ENCODE data around the gene EVI2A.
"Not testable (repeated sequence)": the region's sequence is repeated elsewhere in the genome, so short reads cannot be mapped to it uniquely, and the experiment has no call there.

Gene EVI2A

DNA sequence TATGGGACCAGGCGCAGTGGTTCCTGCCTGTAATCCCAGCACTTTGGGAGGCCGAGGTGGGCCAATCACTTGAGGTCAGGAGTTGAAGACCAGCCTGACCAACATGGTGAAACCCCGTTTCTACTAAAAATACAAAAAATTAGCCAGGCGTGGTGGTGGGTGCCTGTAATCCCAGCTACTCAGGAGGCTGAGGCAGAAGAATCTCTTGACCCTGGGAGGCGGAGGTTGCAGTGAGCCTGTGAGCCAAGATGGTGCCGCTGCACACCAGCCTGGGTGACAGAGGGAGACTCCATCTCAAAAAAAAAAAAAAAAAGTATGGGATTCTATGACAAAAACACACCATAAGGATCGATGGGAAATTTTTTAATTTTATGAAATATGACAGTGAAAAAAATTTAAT is 9.2 kb downstream of the EVI2A start:
- DNase-seq (ENCODE audit: low spot score) = not testable (repeated sequence)

DNA sequence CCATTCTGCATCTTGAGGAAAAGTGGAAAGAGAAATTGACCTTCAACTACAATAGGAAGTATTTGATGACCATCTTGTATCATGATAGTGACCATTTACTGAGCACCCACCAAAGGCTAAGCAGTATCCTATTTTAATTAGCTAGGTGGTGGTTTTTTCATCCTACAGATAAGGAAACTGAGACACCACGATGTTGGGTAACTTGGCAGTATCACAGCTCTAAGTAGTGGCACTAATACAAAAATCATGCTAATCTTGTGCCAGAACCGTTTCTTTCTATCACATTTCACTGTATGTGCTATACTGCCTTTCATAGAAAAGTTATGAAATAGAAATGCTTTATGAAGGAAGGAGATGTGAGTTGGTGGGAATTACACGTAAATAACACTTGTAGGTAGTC is 9.9 kb downstream of the EVI2A start:
- DNase-seq (ENCODE audit: low spot score) = no peak

DNA sequence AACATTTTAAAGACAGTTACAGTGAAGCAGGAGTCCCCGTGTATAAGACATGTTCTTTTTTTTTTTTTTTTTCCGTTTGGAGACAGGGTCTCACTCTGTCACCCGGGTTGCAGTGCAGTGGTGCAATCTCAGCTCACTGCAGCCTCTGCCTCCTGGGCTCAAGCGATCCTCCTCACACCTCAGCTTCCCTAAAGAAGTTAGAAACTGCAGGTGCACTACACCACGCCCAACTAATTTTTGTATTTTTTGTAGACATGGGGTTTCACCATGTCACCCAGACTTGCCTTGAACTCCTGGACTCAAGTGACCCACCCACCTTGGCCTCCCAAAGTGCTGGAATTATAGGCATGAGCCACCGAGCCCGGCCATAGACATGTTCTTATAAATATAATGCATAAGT is 10.5 kb downstream of the EVI2A start:
- DNase-seq (ENCODE audit: low spot score) = no peak

DNA sequence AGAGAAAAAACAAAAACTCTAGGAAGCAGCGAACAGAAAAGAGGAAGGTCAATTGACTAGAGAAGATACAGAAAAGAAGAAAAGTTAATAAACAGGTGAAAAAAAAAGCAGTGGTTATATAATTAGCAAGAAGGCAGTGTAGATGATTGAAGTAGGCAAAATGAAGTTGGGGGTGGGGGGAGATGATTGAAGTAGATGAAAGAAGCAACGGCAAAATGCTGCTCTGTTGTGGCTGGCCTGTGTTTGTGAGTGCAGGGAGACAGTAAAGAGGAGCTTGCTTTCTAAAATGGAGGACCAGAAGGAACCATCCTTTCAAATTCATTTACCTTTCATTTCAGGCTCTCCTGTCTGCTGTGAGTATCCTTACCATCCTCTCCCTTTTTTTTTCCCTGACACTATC is 11.2 kb downstream of the EVI2A start:
- DNase-seq (ENCODE audit: low spot score) = no peak

DNA sequence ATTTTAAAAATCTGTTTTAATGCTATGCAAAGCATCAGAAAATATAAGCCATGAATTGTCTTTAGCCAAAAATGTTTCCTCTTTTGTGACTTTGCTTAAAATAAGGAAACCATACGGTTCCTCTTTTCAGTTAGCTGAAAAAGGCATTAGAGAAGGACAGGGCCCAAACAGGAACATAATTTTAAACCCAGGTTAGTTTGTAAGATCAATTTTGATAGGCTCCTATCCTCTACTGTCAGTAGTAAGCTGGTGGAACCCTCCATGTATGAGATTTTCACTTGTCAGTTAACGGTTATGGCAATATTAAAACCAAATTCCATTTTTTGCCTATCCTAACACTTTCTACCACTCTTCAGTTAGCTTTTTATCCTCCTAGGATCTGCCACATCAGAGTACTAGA is 11.9 kb downstream of the EVI2A start:
- no peak for DNase-seq (ENCODE audit: low spot score)

DNA sequence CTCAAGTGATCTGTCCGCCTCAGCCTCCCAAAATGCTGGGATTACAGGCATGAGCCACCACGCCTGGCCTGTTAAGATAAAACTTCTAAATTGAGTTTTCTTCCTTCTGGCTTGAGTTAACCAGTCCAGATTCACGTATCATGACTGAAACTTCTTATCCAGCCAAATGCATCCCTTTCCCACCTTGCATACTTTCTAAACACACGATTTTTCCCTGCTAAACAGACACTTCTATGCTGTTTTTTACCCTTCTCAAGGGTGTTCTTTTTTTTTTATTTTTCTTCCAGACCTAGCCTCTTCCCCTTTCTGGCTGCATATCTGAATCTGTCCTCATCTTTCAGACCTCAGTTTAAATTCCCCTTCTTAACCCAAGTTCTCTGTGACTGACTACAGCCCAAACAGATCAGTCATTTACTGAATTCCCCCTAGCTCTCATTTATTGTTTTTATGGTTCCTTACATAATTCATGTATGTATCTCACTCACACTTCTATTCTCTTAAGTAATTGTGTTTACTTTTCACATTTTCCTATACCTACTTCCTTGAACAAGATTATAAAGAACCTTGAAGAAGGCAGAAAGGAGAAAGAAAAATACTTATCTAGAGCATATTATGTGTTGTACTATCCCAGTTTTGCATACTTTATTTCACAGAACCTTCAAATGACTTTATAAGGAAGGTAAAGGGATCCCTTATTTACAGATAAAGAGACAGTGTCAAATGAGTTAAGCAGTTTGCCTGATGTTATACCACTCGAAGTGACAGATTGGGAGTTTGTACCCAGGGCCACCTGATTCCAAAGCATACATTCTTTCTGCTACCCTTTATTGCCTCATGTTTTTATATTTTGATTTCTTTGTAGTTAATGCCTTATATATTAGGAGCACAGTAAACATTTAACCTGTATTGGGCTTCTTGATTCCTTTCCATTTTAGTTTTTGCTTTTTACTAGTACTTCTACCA is 12.8 kb downstream of the EVI2A start:
- DNase-seq (ENCODE audit: low spot score) = no peak

DNA sequence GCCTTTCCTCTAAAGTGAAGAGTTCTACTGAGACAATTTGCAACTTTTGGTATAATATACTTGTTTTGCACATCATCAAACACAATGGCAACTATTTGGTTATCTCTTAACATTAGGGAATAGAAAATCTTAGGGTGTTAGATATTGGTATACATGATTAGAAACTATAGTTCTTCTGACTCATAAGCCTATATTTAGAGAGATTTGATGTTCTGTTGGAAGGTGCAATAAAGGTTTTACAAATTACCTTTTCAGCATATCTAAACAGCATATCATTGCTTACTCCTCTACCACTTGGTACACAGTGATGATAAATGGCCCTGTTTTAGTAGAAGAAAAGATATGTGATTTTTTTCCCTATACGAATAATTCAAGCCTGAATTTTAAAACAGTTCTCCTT is 13.8 kb downstream of the EVI2A start:
- no peak for DNase-seq (ENCODE audit: low spot score)

DNA sequence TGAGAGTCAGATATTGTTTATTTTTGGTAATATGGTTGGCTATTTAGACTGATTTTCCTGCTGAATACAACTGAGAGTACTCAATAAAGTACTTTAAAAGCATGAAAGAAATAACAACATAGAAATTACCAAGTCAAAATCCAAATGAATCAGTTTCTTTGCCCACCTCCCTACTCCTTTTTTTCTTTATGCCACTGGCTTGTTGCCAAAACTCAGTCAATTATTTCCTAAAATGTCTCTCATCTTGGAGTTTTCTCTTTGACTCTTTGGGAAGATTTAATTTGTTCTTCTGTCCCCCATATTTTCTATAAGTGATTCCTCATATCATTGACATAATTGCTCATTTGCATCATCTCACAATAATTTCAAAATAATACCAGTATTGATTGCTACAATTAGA is 21.8 kb downstream of the EVI2A start:
- DNase-seq (ENCODE audit: low spot score) = no peak

DNA sequence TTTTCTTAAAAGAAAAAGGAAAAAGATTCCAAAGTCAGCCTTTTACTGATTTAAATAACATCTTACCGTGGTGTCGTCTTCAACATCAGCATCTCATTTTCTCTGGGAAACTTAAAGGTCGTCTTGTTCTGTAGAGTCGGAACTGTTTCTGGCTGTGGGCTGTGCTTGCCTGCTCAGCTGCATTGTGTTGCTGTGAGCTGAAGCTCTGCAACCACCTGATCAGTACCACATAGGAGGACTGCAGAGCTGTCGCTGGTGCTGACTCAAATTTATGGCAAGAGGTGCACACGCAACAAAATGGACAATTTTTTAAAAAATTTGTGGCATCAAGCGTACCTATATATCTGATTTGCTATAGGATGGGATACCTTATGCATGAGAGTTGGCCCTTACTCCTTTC is 24.3 kb downstream of the EVI2A start, which contains the start of gene OMG:
Gene OMG (minus strand): TSS at position 150 of the 400 bp plus-strand sequence. CDS start 908 bp downstream, outside the sequence.
- no peak for DNase-seq (ENCODE audit: low spot score)

DNA sequence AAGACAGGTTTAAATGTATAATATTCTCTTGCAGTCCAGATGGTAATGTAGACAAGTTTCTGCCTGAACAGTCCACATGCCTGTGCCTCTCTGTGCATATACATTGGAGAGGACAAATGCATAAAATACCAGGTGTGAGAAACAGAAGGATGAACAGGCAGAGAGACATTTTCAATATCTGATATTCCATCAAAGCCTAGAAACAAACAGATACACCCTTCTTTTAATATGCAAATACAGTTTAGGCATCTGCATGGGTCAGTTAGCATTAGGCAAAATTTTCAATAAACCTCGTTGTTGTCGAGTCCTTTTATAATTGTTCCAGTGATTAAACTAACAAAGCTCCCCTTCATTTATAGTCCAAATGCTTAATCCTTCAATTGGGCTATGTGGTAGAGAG is 25.3 kb downstream of the EVI2A start:
- no peak for DNase-seq (ENCODE audit: low spot score)

DNA sequence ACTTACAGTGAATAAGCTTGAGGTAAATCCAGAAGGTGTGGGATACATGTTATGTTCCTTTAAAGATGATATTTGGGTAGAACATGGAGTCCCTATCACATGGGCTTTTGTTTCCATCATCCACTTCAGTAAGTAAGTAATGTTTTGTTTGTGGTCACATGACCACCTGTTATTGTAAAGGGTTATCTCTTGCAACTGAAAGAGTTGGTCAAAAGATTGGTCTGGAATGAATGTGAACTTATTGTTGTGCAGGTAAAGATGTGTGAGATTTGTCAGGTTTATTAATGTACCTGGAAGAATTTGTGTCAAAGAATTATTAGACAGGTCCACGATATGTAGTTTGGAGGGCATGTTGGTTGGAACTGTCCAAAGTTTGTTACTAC is 25.9 kb downstream of the EVI2A start:
- DNase-seq (ENCODE audit: low spot score) = no peak

DNA sequence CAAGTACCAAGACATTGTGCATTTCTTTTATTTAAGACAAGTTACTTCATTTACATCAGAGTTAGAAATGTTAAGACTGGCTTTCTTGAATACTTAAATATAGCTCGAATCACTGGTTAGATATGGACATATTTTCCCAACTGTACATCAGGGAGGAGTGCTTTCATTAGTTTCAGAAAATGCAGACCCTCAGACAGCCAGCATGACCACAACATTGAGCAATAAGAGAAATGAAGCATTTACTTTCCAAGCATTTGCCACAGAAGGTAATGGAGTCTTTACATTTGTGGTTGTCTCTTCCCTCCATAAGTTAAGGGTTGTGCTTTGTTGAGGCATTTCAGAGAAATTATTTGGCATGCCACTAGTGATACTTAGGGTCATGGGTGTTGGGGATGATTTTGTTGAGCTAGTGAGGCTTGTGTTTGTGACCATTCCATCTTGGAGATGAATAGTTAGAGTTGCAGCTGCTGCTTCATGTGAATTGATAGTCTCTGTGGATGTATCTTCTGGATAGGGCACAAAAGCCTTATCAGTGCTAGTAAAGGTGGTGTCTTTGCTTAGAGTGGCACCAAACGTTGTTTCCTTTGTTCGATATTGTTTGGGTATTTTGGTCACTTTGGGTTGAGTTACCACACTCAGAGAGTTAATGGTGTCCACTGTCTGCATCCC is 26.5 kb downstream of the EVI2A start:
- DNase-seq (ENCODE audit: low spot score) = no peak

DNA sequence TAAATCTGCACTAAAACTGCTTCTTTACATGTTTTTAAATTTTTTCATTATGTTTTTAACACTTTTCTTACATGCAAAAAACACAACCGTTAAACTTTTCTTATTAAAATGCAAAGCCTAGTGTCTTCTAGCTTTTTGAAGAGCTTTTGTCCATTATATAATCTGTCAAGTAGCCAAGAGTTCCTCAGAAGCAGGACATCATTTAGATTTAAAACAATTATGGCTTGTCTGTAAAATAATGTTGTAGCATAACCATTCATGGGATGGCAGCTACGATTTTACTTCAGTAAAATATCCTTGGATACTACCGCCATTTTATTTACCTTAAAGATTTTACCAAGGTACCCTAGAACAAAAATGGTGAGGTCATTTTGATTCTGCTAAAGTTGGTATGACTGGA is 27.2 kb downstream of the EVI2A start:
- no peak for DNase-seq (ENCODE audit: low spot score)

DNA sequence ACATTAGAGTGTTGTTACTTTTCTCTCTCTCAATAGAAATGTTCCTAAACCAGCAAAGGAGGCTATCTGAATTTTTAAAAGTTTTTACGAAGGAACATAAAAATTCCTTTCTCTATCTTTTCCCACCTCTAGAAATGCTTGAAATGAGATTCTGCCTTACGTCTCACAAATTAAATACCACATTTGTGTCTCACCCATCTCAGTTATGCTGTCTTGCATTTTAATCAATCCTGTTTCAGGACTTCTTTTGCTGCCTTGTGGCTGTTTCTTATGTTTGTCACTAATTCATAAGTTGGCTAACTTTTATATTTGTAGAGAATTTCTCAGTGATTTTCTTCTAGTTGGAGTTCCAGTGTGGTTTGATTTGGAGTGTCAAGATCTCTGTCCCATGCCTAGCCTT is 27.8 kb downstream of the EVI2A start:
- no peak for DNase-seq (ENCODE audit: low spot score)

DNA sequence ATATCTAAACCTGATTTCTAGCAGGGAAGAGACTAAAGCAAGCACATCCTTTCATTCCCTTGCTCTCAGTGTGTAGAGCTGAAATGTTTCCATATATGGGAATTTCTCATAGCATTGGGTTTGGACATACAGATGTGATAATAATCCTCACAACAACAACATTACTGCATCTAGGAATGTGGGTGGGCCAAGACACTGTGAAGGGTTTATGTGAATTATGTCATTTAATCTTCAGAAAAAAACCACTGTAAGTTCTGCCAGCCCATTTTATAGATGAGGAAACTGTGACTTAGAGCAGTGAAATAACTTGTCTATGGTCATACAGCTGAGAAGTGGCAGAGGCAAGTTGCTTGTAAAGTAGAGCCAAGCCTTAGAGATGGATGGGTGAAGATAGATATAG is 29.6 kb downstream of the EVI2A start:
- DNase-seq (ENCODE audit: low spot score) = no peak

DNA sequence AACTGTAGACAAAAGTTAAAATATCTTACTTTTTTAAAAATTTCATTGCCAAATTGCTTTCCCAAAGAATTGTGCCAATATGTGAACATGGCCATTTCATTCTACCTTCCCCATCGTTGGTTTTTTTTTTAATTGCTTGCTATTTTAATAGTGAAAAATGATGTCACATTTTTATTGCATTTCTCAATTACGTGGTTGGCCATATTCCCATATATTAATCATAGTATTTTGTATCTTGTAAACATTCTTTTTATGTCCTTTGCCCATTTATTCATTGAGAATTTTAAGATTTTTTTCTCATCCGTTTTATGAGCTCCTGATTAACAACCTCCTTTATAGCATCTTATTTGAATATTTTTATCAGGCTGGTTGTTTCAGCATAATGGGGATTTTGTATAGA is 31.6 kb downstream of the EVI2A start:
- DNase-seq (ENCODE audit: low spot score) = no peak

DNA sequence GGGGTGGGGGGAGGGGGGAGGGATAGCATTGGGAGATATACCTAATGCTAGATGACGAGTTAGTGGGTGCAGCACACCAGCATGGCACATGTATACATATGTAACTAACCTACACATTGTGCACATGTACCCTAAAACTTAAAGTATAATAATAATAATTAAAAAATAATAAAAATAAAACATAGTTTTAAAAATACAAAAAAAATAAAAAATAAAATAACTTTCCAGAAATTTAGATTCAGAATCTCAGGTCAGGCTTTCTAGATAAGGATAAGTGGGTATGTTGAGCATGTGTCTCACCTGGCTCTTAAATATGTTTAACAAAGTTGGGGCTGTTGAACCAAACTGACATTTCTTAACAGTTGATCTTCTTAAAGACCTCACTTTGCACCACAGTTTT is 33.5 kb downstream of the EVI2A start:
- DNase-seq (ENCODE audit: low spot score) = not testable (repeated sequence)

DNA sequence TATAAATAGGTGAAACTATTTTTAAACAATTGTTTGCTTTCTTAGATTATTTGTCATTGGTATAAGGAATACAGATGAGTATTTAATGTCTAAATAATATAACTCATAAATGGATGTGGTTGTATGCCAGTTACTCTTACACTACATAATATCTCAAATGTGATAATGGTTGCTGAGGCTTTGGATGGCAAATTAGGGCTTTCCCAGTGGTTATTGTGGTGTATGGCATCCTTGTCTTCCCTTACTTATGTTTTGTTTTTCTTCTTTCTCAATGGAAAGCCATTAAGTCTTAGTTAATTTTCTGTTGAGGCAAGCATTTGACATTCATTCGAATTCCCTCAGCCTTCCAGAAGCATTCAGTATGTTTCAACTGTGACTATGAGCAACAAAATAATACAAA is 34.8 kb downstream of the EVI2A start:
- no peak for DNase-seq (ENCODE audit: low spot score)

DNA sequence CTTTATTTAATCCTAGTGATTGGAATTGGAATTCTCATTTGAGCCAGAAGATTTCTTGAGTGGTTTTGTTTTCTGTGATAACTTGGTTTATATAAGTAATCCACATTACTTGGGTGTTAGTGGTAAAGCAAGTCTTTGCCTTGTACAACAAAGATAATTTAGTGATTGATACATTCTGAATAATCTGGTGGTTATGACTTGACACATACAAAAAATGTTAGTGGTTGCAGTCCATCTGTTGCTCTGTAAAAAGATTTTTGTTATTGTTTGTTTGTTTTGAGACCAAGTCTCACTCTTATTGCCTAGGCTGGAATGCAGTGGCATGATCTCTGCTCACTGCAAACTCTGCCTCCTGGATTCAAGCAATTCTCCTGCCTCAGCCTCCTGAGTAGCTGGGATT is 37.6 kb downstream of the EVI2A start:
- no peak for DNase-seq (ENCODE audit: low spot score)

DNA sequence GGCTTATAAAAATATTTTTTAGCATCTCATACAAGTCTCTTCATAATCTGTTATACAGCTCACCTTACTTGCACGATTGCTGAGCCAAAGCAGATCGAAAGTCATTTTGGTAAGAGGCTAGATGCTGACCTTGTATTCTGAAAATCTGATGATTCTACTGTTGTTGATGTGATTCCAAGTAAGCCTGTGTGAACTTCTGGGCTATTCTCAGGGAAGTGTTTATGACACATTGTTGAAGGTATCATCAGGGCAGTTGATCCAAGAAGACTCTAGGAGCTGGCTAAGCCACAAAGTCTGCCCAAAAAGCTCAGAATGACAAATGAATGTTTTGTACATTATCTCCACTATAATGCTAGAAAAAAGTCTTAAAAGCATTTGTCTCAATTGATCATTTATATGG is 40.4 kb downstream of the EVI2A start:
- no peak for DNase-seq (ENCODE audit: low spot score)

DNA sequence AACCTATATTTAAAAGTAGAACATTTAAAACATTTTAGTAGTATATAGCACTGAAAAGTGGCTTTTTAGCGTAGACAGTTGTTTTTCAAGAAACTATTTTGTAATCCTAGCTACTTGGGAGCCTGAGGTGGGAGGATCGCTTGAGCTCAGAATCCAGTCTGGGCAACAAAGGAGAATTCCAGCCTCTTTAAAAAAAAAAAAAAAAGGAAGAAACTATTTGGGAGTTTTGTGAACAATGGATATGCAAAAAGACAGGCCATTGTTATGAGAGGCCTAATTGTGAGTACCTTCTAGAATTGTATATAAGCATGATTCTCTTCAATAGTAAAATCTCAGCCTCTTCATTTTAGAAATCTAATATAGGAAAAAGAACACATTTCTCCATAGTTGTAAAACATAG is 42.0 kb downstream of the EVI2A start:
- DNase-seq (ENCODE audit: low spot score) = no peak

DNA sequence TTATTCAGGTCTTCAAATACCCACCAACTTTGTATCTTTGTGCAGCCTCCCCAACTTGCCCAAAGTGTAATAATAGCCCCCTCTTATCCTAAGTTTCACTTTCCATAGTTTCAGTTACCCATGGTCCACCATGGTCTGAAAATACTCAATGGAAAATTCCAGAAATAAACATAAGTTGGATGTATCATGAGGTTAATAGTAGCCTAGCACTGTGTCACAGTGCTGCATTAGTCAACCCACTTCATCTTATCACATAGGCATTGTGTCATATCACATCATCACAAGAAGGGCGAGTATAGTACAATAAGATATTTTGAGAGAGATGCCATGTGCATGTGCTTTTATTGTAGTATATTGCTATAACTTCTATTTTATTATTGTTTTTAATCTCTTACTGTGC is 46.3 kb downstream of the EVI2A start:
- no peak for DNase-seq (ENCODE audit: low spot score)

DNA sequence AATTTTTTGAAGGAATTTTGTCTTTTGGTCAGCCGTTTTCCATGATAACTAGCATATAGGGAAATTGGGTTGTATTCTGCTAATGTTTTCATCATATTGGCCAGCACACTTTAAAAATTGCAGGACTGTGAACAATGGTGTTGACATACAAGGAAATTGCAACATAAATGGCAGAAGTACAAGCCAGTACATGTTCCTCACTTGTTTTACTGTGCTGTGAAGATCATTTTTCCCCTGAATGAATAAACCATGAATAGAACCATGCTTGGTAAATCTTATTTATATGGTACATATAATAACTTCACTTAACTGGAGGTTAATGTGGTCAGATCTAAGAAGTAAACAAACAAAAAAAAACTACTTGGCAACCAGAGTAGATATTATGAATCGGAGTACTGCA is 47.2 kb downstream of the EVI2A start:
- DNase-seq (ENCODE audit: low spot score) = no peak

DNA sequence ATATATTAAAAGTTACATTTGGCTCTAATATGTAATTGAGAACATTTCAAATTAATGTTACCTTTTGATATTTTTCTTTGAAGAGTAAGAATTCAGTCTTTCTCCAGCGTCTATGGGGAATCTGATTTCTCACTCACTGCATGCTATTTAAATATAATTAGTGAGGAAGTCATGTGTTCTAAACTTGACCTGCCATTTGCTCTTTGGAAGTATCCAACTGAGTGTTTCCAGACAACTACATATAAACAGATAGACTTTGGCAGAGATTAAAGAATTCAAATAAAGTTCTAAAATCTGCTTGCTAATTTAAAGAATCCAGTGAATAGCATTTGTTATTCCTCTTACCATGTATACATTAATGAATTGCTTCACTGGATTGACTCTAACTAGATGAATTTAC is 47.9 kb downstream of the EVI2A start:
- DNase-seq (ENCODE audit: low spot score) = no peak

Measured in HuH-7.5 (cell line).